Measurements from ENCODE around the gene NOB1.

The NOB1 gene

DNA sequence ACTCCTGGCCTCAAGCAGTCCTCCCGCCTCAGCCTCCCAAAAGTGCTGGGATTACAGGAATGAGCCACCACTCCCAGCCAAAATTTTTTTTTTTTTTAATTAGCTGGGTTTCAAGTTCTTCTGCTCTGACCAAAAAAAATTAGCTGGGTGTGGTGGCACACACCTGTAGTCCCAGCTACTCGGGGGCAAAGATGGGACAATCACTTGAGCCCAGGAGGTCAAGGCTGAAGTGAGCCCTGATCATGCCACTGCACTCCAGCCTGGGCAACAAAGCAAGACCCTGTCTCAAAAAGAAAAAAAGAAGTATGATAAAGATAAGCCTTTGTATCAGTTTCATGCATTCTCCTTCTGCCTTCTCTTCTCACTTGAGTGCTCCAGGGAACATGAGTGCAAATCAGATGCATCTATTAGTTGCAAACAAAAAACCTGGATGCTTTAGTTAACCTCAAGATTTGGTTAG, 30.3 kb downstream of the NOB1 start:
- in situ Hi-C loops (cut with MboI; ENCODE audit: low sequenced_read_pairs), result no loop called here

- in situ Hi-C loops (cut with MboI; ENCODE audit: low sequenced_read_pairs), result no loop called here
Observed at GRCh38 chr16:69721441-69721957, 33.2 kb downstream of the NOB1 start.

- in situ Hi-C loops (cut with MboI; ENCODE audit: low sequenced_read_pairs), result no loop called here
Observed at GRCh38 chr16:69720822-69721430, 33.8 kb downstream of the NOB1 start.

- in situ Hi-C loops (cut with MboI; ENCODE audit: low sequenced_read_pairs), result no loop called here
Observed at GRCh38 chr16:69718111-69718764, 36.5 kb downstream of the NOB1 start.

- in situ Hi-C loops (cut with MboI; ENCODE audit: low sequenced_read_pairs), result no loop called here
Observed at GRCh38 chr16:69717066-69717465, 37.7 kb downstream of the NOB1 start.

DNA sequence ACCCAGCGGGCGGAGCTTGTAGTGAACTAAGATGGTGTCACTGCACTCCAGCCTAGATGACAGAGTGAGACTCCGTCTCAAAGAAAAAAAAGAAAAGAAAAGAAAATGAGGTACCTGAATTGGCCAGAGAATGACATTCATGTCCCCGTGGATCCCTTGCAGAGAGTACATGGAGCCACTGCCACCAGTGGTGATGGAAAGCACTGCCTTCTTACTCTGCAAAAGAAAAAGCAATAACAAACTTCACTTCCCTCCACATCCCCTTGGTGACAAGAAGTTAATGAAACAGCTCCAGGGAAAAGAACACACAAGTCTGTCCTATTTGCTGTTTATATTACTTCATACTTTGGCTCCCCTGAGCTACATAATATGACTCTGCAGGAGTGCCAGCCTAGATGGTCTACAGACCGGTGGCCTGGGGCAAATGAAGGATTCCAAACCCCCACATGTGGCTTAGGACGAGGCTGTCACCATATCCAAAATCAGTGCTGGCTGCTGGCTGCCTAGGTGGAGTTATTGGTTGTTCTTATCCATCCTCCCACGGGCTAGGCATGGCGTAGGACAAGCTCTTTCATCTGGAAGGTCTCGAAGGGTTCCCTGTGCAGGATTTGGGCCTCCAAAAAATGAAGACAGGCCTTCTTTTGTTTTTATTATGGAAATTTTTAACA, 41.7 kb downstream of the NOB1 start:
- in situ Hi-C loops (cut with MboI; ENCODE audit: low sequenced_read_pairs), result no loop called here

DNA sequence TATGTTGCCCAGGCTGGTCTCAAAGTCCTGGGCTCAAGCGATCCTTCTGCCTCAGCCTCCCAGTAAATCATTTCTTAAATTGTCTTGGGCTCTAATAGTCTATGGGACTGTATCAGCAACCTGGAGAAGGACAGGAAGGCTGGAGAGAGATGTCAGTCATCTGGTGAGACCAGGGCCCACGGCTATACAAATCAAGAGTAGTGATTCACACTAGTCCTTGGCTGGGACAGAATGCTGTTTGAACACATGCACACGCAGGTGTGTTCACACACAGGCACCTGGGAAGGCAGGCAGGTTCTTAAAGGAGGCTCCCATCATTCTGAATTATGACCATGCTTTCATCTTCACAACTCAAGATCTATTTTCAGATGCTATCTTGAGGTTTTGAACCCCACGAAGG, 42.4 kb downstream of the NOB1 start:
- in situ Hi-C loops (cut with MboI; ENCODE audit: low sequenced_read_pairs), result no loop called here

DNA sequence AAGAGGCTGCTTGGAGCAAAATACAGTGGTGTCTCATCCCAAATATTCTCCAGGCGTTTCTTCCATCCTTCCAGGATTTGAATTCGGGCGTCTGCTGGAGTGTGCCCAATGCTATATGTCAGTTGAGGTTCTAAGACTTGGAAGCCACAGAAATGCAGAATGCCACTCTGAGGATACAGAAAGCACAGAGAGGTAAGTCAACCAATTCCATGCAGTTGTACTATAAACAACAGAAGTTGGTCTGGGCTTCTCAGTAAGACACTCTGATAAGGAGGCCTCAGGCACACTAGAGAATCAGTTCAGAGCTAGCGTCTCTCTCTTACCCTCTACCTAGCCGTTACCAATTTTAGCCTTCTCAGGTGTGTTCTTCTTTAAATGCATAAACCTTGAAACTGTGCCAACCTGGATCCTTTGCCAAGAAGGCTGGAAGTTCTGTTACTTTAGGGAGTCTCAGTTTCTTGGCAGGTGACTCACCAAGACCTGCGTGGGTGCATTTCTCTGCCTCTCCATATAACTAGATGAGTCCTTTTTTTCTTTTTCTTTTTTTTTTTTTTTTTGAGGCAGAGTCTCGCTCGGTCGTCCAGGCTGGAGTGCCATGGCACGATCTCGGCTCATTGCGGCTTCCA, 43.5 kb downstream of the NOB1 start:
- in situ Hi-C loops (cut with MboI; ENCODE audit: low sequenced_read_pairs), result no loop called here

GRCh38 chr16:69709456-69710084, 45.2 kb downstream of the NOB1 start:
- in situ Hi-C loops (cut with MboI; ENCODE audit: low sequenced_read_pairs), result no loop called here

DNA sequence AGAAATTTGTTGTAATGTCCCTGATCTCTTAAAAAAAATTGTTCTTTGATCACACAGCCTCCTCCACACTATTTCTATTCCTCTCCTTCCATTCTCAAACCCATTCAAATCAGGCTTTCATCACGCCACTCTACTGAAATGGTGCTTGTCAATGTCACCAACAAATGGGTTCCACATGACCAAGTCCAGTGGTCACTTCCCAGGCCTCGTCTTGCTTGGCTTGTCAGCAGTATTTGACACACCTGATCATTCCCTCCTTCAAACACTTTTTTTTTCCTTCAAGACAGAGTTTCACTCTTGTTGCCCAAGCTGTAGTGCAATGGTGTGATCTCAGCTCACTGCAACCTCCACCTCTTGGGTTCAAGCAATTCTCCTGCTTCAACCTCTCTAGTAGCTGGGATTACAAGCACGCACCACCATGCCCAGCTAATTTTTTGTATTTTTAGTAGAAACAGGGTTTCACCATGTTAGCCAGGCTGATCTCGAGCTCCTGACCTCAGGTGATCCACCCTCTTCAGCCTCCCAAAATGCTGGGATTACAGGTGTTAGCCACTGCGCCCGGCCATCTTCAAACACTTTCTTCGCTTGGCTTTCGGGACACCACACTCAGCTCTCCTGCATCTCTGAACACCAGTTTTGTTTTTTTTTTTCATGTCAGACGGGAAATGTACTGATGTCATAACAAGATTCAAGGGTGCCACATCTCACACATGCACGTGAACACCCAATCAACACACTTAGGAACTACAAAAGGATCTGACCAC, 46.6 kb downstream of the NOB1 start:
- in situ Hi-C loops (cut with MboI; ENCODE audit: low sequenced_read_pairs), result no loop called here

DNA sequence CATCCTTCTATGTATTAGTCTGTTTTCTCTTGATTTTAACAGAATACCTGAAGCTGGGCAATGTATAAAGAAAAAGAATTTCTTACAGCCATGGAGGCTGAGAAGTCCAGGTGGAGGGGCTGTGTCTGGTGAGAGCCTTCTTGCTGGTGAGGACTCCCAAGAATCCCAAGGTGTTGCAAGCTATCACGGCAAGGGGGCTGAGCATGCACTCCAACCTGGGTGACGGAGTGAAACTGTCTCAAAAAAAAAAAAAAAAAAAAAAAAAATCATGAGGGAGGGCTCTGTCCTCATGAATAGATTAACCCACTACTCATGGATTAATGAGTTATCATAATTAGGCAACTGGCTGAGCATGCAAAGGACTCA, 47.8 kb downstream of the NOB1 start:
- in situ Hi-C loops (cut with MboI; ENCODE audit: low sequenced_read_pairs), result no loop called here

DNA sequence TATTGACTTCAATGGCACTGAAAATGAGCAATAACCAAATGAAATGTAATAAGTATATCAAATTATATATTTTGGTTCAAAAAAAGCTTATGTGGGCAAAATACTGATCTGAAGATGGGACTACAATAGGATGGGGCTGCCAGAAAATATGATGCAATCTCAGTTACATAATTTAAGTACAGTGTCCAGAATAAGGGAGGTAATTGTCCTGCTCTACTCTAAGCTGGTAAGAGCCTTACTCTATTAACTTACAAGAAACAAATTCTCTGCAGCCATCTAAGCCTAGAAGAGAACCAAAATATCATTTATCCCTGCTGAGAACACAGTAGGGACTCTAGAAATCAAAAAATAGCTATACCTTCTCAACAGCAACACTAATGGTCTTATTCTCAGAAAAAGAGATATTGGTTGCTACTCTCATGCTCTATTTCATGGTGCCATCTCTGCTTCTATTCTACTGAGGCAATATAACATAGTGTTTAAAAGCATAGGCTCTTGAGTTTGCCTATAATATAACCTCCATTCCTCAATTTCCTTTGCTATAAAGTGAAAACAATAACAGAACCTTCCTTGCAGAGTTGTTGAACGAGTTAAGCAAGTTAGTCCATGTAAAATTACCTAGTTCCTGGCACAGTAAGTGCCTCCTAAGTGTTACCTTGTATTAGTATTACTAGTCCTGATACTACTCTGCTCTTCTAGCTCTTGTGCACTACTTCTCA, 48.3 kb downstream of the NOB1 start:
- in situ Hi-C loops (cut with MboI; ENCODE audit: low sequenced_read_pairs), result no loop called here

- in situ Hi-C loops (cut with MboI; ENCODE audit: low sequenced_read_pairs), result no loop called here
Observed at GRCh38 chr16:69703638-69704037, 51.1 kb downstream of the NOB1 start.

GRCh38 chr16:69701866-69702265, 52.9 kb downstream of the NOB1 start:
- in situ Hi-C loops (cut with MboI; ENCODE audit: low sequenced_read_pairs), result no loop called here

DNA sequence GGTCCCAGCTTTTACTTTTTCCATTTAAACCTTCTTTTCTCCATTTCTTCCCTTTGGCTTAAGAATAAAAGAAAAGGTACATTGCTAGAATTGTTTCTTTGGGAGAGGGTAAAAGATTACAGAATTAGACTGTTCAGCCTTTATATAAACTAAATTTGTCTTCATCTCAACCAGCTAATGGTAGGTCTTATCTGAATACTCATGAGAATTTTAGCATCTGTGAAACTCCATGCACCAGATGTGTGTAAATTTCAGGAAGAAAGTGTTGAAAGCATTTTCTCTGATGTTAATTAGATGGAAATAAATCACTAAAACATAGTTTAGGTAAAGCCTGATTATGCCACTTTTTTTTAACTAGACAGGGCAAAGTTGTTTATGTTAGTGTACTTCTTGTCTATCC, 53.3 kb downstream of the NOB1 start:
- in situ Hi-C loops (cut with MboI; ENCODE audit: low sequenced_read_pairs), result no loop called here

GRCh38 chr16:69699915-69700314, 54.8 kb downstream of the NOB1 start:
- in situ Hi-C loops (cut with MboI; ENCODE audit: low sequenced_read_pairs), result no loop called here

DNA sequence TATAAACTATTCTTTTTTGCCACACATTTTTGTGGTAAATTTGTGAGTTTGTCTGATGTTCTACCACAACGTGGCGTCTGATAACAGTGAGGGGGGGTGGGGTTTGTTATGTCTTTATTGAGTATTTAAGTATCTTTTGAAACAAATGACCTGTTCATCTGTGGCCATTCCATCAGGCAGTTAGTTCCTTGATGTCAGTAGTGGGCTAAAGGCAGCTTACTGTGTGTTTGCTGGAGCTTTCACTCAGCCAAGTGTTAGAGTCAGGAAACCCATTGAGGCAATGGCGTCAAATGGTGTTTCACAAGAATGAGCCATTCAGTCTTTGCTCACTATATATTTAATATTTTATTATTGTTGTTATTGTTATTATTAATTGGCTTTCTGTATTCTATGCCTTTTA, 56.3 kb downstream of the NOB1 start:
- in situ Hi-C loops (cut with MboI; ENCODE audit: low sequenced_read_pairs), result no loop called here

DNA sequence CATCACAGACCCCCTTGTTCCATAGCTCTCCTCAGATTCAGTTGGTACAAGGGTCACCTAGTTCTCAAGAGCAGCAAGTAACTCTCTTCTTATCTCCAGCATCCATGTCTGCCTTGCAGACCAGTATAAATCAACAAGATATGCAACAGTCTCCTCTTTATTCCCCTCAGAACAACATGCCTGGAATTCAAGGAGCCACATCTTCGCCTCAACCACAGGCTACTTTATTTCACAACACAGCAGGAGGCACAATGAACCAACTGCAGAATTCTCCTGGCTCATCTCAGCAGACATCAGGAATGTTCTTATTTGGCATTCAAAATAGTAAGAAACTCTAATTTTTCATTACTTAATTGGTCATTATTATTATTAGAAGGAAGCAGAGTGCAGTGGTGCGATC, 60.8 kb downstream of the NOB1 start:
- in situ Hi-C loops (cut with MboI; ENCODE audit: low sequenced_read_pairs), result no loop called here

GRCh38 chr16:69691980-69692911, 62.5 kb downstream of the NOB1 start:
- in situ Hi-C loops (cut with MboI; ENCODE audit: low sequenced_read_pairs), result no loop called here
